Measurements from ENCODE around the gene SFMBT2. TPM values are rescaled to one million over a fixed set of nuclear protein-coding genes. Genes with fewer than 3 reads are reported as not detected.
A peak's percentile ranks its signal among the peaks of the same experiment; 100 is the strongest.

The SFMBT2 gene
- total RNA-seq, 4 donors from 2014 or later, result 1.2 to 5.5 (median 3.2) TPM

GRCh38 chr10:7130191-7130911 is 280.5 kb downstream of the SFMBT2 start:
- no peaks in the 10 kb centered on the region for H3K27me3 ChIP-seq
- no peaks in the 10 kb centered on the region for H3K4me1 ChIP-seq
- H3K4me3 ChIP-seq, result no peak overlapping the region
- whole genome bisulfite sequencing, result 96% methylated on average over 11 of the region's 11 CpGs
- DNase-seq (ENCODE audit: low spot score in 2 of 2), result no peak
- no peaks in the 10 kb centered on the region for H3K36me3 ChIP-seq
- H3K27ac ChIP-seq, result no peak overlapping the region
- TF ChIP-seq EP300 (IDR thresholded peaks at IDR 0.05) (no peak), CTCF (IDR thresholded peaks at IDR 0.05) (no peak), POLR2AphosphoS5 (IDR thresholded peaks at IDR 0.05) (no peak), POLR2A (IDR thresholded peaks at IDR 0.05) (no peak)
- no peaks in the 10 kb centered on the region for H3K9me3 ChIP-seq

GRCh38 chr10:7123774-7124173 is 287.1 kb downstream of the SFMBT2 start:
- Histone ChIP-seq H3K36me3 (no peaks in the 10 kb centered on the region), H3K9me3 (no peaks in the 10 kb centered on the region), H3K27me3 (peaks cover 3% of the 10 kb centered on the region), H3K4me3 (no peak overlapping the region), H3K27ac (no peak overlapping the region), H3K4me1 (no peaks in the 10 kb centered on the region)
- WGBS, result 69% methylated on average over 6 of the region's 6 CpGs
- DNase-seq (ENCODE audit: low spot score in 2 of 2), result no peak
- TF ChIP-seq POLR2AphosphoS5 (IDR thresholded peaks at IDR 0.05) (no peak), POLR2A (IDR thresholded peaks at IDR 0.05) (no peak), EP300 (IDR thresholded peaks at IDR 0.05) (no peak), CTCF (IDR thresholded peaks at IDR 0.05) (no peak)

GRCh38 chr10:7122561-7122960 is 288.3 kb downstream of the SFMBT2 start:
- Histone ChIP-seq H3K4me1 (no peaks in the 10 kb centered on the region), H3K36me3 (no peaks in the 10 kb centered on the region), H3K27ac (no peak overlapping the region), H3K9me3 (no peaks in the 10 kb centered on the region), H3K27me3 (peaks cover 3% of the 10 kb centered on the region), H3K4me3 (no peak overlapping the region)
- TF ChIP-seq POLR2A (IDR thresholded peaks at IDR 0.05) (no peak), EP300 (IDR thresholded peaks at IDR 0.05) (no peak), POLR2AphosphoS5 (IDR thresholded peaks at IDR 0.05) (no peak), CTCF (IDR thresholded peaks at IDR 0.05) (no peak)
- WGBS, result 94% methylated on average over 3 of the region's 3 CpGs
- no peak for DNase-seq (ENCODE audit: low spot score in 2 of 2)

- TF ChIP-seq POLR2AphosphoS5 (IDR thresholded peaks at IDR 0.05) (no peak), EP300 (IDR thresholded peaks at IDR 0.05) (no peak), POLR2A (IDR thresholded peaks at IDR 0.05) (no peak), CTCF (IDR thresholded peaks at IDR 0.05) (peak; percentile 23 to 35)
- Histone ChIP-seq H3K4me1 (no peaks in the 10 kb centered on the region), H3K27me3 (peaks cover 3% of the 10 kb centered on the region), H3K4me3 (no peak overlapping the region), H3K36me3 (no peaks in the 10 kb centered on the region), H3K27ac (no peak overlapping the region), H3K9me3 (no peaks in the 10 kb centered on the region)
- DNase-seq (ENCODE audit: low spot score in 2 of 2), result no peak
- 36% methylated on average over 10 of the region's 10 CpGs for WGBS
Observed at GRCh38 chr10:7121154-7121797, 289.6 kb downstream of the SFMBT2 start.

- TF ChIP-seq CTCF (IDR thresholded peaks at IDR 0.05) (no peak), POLR2A (IDR thresholded peaks at IDR 0.05) (no peak), POLR2AphosphoS5 (IDR thresholded peaks at IDR 0.05) (no peak), EP300 (IDR thresholded peaks at IDR 0.05) (no peak)
- DNase-seq (ENCODE audit: low spot score in 2 of 2), result no peak
- WGBS, result 92% methylated on average over 14 of the region's 14 CpGs
Observed at GRCh38 chr10:7119325-7120015, 291.4 kb downstream of the SFMBT2 start.

More at GRCh38 chr10:7119325-7120015, 291.4 kb downstream of the SFMBT2 start:
- H3K27me3 ChIP-seq, result peaks cover 1% of the 10 kb centered on the region
- no peak overlapping the region for H3K4me3 ChIP-seq
- H3K9me3 ChIP-seq, result no peaks in the 10 kb centered on the region
- no peaks in the 10 kb centered on the region for H3K4me1 ChIP-seq
- H3K27ac ChIP-seq, result no peak overlapping the region
- H3K36me3 ChIP-seq, result no peaks in the 10 kb centered on the region

All from suprapubic skin (tissue), 4 donors.